ENCODE data around the gene PNMA8A.

PNMA8A gene

DNA sequence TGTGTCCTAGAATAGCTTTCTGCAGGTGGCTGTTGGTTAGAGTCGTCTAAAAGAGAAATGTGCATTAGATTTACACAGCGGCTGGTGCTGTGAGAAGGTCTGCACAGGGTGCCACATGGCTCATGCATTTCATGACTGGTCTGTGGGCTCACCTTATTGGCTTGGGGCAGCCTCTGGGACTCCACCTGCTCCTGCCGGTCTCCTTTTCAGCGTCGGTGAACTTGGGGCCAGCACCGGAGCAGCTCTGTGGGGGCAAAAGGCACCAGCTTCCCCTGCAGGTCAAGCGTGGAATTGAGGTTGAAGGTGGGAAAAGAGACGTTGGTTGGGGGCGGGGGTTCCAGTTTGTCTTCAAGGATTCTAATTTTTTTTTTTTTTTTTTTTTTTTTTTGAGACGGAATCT, 39.5 kb downstream of the PNMA8A start:
- DNase-seq (ENCODE audit: low read depth in 1 of 2, low spot score in 1 of 2): no peak

DNA sequence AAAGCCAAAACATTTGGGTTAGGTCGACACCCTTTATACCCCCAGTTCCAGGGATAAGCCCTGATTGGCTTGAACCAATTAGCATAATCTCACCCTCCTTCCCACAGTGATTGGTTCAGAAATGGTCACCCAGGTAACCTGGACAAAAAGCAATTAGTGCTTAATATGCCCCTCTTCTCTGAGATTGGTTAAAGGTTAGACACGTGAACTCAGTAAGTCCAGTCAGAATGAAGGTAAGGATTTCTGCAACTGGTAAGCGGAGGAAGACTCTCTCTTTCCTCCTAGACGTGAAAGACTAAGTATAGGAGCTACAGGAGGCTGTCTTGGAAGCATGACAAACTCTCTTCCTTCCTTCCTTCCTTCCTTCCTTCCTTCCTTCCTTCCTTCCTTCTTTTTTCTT, 41.4 kb downstream of the PNMA8A start:
- DNase-seq (ENCODE audit: low read depth in 1 of 2, low spot score in 1 of 2): no peak

DNA sequence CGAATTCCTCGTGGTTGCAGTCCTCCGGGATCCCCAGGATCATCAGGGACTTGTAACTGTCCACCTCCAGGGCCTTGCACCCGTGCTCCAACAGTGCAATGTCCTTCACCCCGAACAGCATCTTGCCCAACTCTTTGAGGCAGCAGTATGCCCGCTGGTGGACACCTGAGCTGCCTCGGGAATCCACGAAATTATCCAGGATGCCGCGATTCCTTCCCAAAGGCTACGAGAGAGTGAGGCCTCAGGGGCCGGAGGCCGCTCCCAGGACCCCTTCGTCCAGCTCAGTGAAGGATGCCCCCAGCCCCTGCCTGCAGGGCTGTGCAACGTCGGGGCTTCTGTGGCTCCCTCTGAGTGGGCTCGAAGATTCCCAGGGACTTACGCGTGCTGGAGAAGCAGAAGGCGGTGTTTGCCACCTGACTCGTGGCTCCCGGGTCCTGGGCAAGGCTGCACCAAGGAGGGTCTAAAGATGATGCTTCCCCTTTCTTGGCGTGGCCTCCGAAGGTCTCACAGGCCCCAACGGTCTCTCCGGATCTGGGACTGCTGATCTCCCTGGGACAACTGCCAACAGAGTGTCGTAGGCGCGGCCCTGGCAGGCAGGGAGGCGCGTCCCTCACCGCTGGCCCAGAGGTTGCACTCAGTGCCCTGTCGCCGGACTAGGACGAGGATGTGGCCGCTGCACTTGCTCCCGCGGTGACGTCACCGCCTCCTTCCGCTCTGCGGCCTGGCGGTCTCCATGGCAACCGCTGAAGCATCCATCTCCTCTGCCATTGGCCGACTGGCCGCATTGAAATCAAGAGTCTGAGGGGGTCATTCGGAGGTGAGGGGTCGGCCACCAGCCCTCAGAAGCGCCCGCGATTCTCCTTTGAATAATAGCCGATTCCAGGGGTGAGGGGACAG, 42.9 kb downstream of the PNMA8A start, which contains the start of gene PNMA8C:
TSS of gene PNMA8C (minus strand) at position 698 of the 897 bp plus-strand sequence. CDS start at position 121, 577 bp downstream.
- peak in 1 of 2 donors; percentile 20 for DNase-seq (ENCODE audit: low read depth in 1 of 2, low spot score in 1 of 2)

DNA sequence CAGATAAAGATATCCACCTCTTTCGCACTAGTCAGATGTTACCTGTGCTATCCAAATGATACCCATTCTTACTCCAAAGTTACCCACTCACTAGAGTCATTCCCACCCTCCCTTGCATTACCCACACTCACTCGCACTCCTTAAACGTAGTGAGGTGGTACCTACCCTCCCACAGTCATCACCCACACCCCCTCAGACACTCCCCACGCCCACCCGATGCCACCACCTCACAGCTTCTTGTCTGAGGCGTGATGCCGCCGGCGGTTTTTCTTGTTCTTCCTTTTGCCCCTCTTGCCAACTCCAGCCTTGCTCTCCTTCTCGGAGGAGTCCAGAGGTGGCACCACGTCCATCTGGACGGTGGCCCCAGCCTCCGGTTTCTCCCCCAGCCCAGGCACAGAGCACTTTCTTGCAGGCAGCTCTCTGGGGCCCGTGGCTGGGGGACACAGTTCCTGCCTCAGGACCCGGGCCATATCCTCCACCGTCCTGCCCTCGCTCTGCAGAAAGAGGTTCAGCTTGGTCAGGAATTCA, 43.8 kb downstream of the PNMA8A start:
- DNase-seq (ENCODE audit: low read depth in 1 of 2, low spot score in 1 of 2): no peak

DNA sequence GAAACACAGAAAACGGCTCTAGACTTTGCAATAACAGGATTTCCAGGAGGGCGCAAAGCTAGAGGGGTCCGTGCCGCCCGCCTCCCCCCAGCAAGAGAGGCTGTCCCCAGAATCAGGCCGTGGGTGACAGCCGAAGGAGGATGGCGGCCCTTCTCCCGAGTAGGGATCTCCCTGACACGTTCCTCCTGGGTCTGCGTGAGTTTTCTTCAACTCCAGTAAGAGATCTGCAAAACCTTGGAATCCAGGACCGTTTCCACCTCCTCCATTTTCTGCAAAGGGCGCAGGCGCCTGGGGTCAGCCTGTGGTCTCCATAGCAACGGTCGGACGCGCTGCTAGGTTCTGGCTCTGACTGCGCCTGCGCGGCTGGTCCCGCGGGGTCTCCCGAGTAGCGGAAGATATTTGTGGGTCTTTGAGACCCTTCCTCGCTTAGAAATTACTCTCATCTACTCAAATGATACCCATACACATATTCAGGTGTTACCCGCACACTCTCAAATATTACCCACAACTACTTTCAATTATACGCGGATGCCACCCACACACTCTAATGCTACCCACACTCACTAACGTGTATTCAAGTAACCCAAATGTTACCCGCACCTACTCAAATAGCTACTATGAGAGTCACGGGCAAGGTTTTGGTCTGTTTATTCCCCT, 44.7 kb downstream of the PNMA8A start:
- no peak for DNase-seq (ENCODE audit: low read depth in 1 of 2, low spot score in 1 of 2)

DNA sequence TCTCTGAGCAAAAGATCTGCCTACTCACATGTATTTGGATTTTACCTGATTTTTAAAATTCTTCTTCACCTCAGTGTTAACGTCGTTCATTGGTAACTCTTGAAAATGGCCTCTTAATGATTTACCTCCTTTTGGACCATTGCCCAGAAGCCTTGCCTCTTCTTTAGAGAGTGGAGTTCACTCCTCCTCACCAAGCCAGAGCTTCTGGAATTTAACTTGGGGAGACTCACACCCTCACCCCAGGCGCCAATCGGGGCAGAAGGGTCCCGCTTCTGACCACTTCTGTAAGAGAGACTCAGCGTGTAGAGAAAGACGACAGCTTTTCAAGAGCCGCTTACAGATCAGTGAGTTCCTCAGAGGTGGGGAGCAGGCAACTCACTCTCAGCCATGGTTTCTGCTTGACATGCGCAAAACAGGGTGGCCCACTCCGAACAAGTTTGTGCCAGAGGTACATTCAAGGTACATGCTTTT, 45.3 kb downstream of the PNMA8A start:
- no peak for DNase-seq (ENCODE audit: low read depth in 1 of 2, low spot score in 1 of 2)

DNA sequence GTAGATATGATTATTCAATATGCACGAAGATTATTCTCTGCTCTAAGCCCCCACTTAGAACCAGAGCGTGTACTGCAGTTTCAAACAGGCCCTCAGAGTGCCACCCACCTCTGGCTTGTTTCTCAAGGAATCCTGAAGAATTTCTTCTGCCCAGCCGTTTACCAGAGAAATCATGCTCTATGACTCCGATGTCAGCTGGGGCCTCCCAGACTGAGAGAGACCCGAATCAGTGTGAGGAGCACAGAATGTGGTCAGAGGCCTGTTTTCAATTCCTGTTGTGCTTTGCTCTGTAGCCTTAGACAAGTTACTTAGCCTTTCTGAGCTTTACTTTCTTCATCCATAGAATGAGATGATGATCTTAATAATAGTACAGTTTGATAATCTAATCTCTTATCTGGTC, 48.2 kb downstream of the PNMA8A start:
- DNase-seq (ENCODE audit: low read depth in 1 of 2, low spot score in 1 of 2): no peak

DNA sequence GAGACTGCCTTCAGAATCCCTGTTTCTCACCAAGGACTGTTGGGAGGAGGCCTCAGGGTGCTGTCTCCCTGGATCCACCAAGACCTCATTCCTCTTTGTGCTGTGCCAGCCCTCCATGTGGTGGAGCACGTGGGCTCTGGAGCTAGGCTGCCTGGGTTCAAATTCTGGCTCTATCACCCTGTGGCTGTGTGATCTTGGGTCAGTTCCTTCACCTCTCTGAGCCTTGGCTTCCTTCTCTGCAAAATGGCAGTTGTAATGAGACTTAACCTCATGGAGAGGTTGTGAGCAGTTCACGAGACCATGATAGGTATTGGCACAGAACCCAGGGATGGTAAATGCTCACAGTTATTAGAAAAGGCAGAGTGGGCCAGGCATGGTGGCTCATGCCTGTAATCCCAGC, 49.0 kb downstream of the PNMA8A start:
- DNase-seq (ENCODE audit: low read depth in 1 of 2, low spot score in 1 of 2): no peak

DNA sequence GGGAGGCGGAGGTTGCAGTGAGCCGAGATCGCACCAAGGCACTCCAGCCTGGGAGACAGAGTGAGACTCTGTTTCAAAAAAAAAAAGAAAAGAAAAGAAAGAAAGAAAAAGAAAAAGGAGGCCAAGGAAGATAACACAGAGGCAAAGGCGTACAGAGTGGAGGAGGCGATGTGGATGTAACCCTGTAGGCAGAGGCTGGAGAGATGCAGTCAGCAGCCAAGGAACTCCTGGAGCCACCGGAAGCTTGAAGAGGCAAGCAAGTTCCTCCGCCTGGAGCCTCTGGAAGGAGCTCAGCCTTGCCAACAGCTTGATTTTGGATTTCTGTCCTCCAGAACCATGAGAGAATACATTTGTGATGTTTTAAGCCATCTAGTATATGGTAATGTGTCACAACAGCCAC, 51.3 kb downstream of the PNMA8A start:
- DNase-seq (ENCODE audit: low read depth in 1 of 2, low spot score in 1 of 2): no peak
